HG02623 (cell line): ENCODE measurements around the gene ADAMTS10.
"Not testable (repeated sequence)": the region's sequence is repeated elsewhere in the genome, so short reads cannot be mapped to it uniquely, and the experiment has no call there.

ENCODE experiments used
- ATAC-seq: cut with Tn5 transposase; IDR thresholded peaks from one replicate; pipeline ENCODE4 v1.9.1; 2021; ENCODE audit warnings: moderate library complexity; ENCODE audit not compliant: unreplicated experiment

Gene ADAMTS10

DNA sequence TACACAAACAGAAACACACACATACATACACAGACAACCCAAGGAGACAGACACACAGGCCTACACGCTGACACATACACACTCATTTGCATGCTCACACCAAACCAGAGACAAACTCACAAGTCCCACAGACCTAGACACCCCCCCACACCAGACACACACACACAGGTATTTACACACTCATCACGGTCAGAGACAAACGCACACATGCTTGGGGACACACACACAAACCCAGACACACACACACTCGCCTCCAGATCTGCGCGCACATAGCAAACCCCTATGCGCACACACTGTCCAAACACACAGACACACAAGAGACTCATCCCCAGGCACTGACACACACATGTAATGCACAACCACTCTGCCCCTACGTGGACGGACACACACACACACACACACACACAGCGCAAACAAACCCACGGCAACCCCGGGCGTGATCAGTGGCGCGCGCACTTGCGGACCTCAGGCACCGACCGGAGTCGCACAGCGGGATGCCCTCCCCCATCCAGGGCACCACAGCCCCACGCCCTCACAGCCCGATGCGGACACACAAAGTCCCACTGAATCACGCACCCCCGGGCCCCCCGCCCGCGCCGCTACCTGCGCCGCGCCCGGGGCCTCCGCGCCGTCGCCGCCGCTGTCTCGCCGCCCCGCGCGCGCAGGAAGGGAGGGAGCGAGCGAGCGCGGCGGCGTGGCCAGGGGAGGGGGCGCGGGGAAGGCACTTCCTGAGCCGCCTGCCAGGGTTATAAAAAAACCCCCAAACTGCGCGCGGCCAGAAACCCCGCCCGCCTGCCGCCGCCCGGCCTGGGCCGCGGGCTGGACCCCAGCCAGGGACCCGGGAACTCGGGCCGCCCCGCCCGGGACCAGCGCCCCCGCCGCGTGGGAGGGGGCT, at the start of gene ADAMTS10:
Gene ADAMTS10, minus strand, starts transcription at position 675 of the 895 bp plus-strand sequence. CDS start 5,005 bp downstream, outside the sequence.
- no peak for ATAC-seq

DNA sequence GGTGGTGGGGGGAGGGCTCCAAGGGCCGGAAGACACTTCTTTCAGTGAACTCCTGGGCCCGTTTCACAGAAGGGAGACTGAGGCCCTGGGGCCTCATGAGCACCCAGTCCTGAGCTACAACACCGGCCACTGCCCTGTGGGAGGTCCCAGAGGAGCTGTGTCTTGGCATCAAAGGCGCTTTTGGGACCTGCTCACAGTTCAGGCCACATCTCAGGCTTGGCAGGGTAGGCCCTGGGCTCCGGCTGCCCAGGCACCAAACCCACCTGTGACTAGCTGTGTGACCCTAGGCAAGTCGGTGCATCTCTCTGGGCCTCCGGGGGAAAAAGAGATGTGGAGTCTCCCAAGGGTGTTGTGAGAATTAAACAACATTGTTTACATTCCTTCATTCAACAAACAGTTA, 49.4 kb upstream of the ADAMTS10 start:
- ATAC-seq = no peak

DNA sequence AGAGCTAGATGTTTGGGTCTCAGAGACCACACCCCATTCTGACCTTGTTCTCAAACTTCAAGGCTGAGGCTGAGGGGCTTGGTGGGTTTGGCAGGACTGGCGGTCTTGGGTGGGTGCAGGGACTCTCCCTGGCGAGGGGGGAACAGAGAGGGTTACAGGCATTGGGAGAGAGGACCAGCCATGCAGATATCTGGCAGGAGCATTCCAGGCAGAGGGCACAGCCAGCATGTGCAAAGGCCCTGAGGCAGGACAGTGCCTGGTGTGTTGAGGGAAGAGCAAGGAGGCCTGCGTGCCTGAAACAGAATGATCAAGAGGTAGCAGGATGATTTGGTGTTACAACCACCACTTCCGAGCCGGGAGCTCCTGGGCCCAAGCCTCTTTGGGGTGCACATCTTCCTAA, 47.4 kb upstream of the ADAMTS10 start:
- ATAC-seq = no peak

DNA sequence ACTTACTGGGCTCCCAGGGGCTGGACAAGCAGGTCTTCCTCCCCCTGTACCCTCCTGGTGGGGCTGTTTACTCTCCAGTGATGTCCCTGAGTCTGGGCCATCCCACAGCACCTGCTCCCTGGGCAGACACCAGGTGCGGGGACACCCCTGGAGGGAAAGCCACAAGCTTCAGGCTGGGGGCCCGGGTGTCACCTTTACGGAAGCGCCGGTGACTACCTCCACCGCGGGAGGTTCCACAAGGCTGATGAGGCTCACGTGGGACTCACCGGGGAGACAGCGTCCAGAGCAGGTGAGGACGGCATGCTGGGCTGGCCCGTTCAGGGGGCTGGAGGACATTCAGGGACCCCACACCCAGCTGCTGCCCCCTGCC, 44.8 kb upstream of the ADAMTS10 start:
- ATAC-seq = no peak

DNA sequence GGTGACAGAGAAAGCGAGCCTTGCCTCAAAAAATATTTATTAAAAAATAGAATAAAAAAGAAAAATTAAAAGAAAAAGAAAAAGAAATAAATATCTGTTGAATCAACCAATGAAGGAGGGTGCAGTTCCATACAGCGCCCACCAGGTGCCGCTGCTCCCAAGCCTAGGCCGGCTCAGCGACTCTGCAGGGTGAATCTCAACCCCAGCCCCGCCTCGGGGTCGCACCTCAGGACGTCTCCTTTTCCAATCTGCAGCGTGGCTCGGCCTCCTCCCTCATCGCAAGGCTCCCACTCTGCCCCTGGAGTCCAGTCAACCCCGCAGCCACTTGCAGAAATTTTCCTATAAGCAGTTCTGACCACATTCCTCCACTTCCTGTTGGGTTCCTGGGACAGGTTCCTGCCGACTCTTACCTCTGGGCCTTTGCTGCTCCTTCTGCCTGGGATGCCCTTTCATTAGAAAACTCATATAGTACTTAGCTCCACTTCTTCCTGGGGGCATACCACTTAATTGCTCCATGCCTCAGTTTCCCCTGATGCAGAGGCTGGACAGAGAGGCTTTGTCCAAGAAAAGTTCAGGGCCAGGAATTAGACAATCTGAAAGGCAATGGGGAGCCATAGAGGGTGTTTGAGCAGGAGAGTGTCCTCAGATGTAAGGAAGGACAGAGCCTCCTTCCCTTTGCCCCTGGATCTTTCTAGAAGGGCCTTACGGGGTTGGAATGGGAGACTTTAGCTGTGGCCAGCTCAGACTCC, 44.2 kb upstream of the ADAMTS10 start:
- no peak for ATAC-seq

DNA sequence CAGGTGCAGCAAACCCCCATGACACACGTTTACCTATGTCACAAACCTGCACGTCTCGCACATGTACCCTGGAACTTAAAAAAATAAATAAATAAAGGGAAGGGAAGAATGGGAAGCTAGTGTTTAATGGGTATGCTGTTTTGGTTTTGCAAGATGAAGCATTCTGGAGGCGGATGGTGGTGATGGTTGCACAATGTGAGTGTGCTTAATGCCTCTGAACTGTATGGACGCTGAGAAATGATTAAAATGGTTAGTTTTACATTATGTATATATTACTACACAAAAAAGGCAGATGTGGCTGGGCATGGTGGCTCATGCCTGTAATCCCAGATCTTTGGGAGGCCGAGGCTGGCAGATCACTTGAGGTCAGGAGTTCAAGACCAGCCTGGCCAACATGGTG, 37.7 kb upstream of the ADAMTS10 start:
- ATAC-seq = no peak

DNA sequence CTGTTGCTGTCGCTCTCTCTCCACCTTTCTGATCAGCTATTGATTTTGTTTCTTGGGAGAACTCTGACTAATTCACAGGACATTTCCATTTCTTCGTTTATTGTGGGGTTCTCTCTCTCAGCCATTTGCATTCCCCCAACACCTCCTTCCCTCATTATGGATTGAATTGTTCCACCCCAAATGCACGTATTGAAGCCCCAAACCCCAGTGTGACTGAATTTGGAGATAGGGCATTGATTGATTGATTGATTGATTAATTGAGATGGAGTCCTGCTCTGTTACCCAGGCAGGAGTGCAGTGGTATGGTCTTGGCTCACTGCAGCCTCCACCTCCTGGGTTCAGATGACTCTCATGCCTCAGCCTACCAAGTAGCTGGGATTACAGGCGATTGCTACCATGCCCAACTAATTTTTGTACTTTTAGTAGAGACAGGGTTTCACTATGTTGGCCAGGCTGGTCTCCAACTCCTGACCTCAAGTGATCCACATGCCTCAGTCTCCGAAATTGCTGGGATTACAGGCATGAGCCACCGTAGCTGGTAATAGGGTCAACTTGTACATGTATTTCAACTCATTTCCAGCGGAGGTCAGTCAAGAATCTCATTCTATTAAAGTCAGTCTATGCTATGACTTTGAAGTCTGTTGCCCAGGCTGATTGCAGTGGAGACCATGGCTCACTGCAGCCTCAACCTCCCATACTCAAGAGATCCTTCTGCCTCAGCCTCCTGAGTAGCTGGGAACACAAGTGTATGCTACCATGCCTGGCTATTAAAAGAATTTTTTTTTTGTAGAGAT, 33.5 kb upstream of the ADAMTS10 start:
- ATAC-seq = no peak

DNA sequence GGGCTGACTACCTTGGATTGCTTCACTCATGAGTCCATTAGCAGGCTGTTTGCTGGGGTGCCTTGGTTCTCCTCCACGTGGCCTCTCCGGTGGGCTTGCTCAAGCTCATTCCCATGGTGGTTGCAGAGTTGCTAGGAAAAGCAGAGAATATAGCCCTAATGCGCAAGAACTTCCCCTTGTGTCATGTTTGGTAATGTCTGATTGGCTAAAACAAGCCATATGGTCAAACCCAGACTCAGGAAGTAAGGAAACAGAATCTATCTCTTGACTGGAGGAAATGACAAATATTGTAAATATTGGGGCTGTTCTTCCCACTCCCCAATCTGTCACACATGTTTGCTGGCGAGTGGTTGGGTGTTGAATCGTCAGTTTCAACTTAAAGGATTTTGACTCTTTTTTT, 32.0 kb upstream of the ADAMTS10 start:
- ATAC-seq = no peak

DNA sequence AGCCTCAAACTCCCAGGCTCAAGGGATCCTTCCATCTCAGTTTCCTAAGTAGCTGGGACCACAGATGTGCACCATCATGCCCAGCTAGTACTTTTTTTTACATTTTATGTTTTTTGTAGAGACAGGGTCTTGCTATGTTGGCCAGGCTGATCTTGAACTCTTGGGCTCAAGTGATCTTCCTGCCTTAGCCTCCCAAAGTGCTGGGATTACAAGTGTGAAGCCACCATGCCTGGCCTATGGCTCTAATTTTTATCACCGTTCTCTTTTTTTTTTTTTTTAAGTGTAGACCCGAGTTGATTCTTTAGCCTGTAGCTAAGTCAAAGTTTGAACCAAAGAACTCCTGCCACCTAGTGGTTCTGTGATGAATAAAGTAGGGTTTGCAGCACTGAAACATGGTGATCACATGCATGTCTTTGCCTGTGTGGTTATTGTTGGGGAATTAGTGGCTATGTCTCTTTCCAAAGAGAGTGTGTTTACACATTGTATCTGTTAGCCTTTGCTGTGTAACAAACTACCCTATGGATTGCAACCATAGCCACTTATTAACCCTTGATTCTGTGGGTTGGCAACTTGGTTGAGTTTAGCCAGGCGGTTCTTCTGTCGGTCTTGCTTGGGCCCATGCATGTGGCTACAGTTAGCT, 31.5 kb upstream of the ADAMTS10 start:
- no peak for ATAC-seq

DNA sequence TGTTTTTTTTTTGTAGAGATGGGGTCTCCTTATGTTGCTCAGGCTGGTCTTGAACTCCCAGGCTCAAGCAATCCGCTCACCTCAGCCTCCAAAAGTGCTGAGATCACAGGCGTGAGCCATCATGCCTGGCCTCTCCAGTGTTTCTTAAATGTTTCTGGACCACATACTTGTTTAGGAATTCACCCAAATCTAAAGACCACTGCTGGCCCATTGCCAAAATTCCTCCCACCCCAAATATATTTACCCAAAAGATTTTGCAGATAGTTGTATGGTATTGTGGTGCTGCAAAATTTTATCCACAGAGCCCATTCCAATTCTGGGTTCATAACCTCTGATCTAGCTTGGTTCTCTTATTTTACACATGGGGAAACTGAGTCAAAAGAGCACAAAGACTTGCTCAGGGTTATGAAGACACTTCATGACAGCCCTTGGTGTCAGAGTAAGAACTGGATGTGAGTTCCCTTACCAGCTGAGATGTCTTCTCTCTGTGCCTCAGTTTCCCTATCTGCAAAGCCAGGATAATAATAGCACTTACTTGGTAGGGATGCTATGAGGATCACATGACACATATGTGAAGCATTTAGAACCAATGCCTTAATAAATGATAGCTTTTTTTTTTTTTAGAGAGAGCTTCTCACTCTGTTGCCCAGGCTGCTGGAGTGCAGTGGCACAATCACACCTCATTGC, 30.8 kb upstream of the ADAMTS10 start:
- no peak for ATAC-seq

DNA sequence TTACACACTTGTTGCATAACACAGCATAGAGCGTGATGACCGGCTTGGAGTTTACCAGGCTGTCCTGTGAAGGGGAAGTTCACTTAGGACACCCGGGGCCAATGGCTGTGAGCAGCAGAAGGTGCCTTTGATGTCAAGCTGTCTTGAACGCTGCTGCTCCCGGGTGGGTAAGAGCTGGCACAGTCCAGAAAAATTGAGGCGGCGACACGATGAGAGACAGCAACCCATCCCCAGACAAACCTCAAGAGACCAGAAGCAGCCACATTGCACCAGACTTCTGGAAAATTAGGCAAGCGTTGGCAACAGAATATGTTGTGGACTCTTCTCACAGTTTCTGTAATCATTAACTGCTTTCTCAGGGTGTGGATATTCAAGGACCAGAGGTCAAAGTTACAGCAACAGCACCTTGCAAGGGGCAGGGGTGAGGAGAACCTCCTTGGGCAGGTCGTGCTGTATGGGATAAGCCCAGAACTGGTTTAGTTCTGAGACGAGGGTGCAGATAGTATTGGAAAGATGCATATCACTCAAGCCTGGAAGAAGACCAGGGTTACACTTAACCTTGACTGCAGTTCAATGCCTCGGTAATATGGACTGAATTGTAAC, 30.0 kb upstream of the ADAMTS10 start:
- no peak for ATAC-seq

DNA sequence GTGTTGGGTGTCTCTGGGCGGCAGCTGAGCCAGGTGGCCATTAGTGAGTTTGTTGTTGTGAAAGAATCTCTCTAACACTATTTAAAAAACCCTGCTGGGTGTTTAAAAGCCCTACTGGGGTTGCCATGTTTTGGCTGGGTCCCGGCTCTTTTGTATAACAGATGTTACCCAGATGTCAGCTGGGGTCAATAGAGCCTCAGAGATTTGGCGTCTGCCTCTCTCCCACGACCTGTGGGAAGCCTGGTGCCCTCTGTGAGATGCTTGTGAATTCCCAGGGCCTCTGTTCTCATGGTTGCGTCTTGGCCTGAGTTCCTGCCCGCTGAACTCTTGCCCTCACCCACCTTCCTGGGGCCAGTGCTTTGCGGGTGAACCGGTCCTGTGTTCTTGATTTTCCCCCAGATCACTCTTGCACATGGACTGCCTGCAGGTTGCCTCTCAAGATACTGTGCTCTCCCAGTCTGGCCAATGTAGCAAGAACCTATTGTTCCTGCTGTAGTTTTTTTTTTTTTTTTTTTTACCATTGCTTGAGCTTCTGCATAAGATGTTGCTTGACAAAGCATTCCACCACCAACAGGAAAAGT, 29.4 kb upstream of the ADAMTS10 start:
- ATAC-seq = no peak

DNA sequence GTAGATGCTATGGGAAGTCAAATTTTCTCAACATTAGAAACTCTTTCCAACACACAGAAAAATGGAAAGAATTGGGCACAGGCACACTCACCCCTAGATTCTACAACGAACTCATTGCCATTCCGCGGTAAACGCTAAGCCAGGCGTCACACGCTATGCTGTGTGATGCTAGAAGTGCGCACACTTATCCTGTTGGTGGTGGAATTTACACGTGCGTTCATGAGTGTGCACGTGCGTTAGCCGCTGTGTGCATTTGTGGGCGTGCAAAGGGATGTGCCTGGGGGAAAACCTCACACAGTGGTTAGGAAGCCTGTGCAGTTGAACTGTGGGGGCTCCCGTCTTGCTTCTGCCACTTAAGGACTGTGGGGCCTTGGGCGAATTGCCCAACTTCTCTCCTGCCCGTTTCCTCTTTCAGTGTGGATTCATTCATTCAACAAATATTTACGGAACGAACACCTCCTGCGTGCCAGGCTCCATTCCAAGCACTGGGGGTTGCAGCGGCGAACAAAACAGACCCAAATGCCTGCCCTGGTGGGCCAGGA, 27.6 kb upstream of the ADAMTS10 start:
- no peak for ATAC-seq

DNA sequence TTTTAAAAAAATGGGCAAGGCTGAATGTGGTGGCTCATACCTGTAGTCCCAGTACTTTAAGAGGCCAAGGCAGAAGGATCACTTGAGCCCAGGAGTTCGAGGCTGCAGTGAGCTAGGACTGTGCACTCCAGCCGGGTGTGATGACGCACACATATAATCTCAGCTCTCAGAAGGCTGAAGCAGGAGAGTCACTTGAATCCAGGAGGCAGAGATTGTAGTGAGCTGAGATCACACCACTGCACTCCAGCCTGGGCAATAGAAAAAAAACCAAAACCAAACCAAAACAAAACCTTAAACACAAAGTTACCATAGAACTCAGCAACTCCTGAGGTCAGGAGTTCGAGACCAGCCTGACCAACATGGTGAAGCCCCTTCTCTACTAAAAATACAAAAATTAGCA, 26.6 kb upstream of the ADAMTS10 start:
- ATAC-seq = not testable (repeated sequence)

DNA sequence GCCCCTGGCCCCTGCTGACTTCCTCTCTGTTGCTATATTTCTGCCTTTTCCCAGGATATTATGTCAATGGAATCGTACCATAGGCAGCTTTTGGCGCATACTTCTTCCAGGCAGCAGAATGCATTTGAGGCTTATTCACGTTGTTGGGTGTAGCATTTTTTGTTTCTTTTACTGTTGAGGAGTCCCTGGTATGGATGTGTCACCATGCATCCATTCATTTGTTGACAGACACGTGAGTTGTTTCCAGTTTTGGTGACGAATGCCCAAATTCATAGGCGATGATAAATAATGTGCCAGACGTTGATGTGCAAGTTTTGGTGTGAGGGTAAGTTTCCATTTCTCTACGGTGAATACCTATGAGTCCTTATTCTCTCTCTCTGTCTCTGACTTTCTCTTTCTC, 24.9 kb upstream of the ADAMTS10 start:
- ATAC-seq = no peak

DNA sequence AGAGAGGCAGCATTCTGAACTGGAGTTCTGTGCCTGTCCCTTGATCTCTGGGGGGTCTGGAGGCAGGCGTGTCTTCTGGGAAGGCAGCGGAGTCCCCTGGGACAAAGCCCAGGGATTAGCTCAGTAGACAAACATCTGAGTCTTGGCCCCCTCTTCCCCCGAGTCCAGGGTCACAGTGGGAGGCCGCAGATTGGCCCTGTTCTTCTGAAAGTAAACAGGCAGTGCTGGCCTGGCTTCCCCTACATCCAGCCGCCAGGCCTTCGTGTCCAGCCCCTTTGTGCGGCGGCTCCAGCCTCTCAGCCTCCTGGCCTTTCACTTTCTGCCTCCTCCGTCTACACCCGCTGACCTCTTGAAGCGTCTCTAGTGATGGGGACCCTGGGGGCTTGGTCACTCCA, 20.9 kb upstream of the ADAMTS10 start:
- no peak for ATAC-seq

DNA sequence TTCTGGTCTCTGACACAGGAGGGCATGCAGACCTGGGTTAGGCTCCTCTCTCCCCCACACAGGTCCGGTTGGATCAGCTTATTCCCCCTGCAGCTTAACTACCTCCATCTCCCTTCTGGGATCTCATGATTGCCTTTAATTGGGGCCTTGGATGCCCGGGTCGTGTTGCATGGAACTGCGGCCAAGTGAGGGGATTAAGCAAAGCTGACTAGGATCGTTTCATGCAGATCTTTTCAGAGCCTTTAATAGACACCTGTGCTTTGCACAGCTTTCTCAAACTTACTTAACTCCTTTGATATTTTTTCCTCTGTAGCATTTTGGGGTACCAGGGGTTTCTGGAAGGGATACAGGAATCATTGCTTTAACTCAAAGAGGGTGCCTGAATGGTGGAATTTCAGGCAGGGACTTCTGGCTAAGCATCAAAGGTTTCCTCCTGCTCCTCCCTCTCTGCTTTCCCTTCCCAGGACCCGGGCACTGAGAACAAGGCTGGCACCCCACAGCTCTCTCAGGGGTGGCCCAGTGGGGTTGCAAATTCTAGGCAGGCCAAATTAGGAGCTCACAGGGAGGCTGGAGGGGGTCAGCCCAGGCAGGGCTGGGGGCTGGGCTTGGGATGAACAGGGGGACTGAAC, 20.4 kb upstream of the ADAMTS10 start:
- no peak for ATAC-seq

DNA sequence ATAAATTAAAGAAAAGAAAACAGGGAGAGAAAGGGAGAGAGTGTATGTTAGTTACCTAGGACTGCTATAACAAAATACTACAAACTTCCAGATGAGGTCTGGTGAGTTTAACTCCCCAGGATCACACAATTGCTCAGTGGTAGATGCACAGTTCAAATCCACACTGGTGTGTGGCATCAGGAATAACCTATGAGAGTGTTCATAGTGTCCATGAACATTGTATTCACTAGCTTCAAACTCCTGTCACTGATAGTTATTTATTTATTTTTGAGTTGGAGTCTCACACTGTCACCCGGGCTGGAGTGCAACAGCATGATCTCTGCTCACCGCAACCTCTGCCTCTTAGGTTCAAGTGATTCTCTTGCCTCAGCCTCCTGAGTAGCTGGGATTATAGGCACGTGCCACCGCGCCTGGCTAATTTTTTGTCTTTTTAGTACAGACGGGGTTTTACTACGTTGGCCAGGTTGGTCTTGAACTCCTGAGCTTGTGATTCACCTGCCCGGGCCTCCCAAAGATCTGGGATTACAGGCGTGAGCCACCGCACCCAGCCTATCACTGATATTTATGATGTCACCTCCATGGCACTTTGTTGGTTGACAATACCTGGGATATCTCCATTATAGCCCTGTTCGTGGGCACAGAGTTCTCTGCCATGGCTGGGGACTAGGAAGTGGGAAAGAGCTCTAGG, 19.6 kb upstream of the ADAMTS10 start, which contains the start of gene NFILZ:
Gene NFILZ, plus strand, starts transcription at position 638 of the 688 bp plus-strand sequence. CDS start 46,133 bp downstream, outside the sequence.
- ATAC-seq = no peak
